PFSK-1 (cell line): ENCODE data around the gene ZNF827.

Experiments
- FOXP2 ChIP-seq: optimal IDR thresholded peaks from 2 replicates; pipeline ENCODE3; 2011; ENCODE audit warnings: borderline replicate concordance, control low read depth, inconsistent platforms; ENCODE audit not compliant: insufficient read depth; ENCODE audit errors: extremely low read length, extremely low read depth
- POLR2AphosphoS5 ChIP-seq: IDR thresholded peaks from 2 replicates; pipeline ENCODE4 v1.6.1; 2012; ENCODE audit warnings: low read depth, mild to moderate bottlenecking, control low read depth, low read length, moderate library complexity
- REST ChIP-seq, 2 experiments: IDR thresholded peaks; 2 replicates each; pipeline versions ENCODE4 v1.6.1 to v1.8.0; 2011 to 2012; ENCODE audit warnings: low read depth in 2 of 2, low read length in 2 of 2, control low read depth in 1 of 2, inconsistent platforms in 1 of 2, mild to moderate bottlenecking in 1 of 2, moderate library complexity in 1 of 2; ENCODE audit not compliant: insufficient read depth in 1 of 2
- SIN3A ChIP-seq: IDR thresholded peaks from 2 replicates; pipeline ENCODE4 v1.6.1; 2012; ENCODE audit warnings: mild to moderate bottlenecking, low read length, moderate library complexity, borderline replicate concordance; ENCODE audit not compliant: insufficient read depth
- TAF1 ChIP-seq: IDR thresholded peaks from 2 replicates; pipeline ENCODE4 v1.6.1; 2012; ENCODE audit warnings: low read length, control low read depth, borderline replicate concordance; ENCODE audit not compliant: insufficient read depth

The ZNF827 gene

DNA sequence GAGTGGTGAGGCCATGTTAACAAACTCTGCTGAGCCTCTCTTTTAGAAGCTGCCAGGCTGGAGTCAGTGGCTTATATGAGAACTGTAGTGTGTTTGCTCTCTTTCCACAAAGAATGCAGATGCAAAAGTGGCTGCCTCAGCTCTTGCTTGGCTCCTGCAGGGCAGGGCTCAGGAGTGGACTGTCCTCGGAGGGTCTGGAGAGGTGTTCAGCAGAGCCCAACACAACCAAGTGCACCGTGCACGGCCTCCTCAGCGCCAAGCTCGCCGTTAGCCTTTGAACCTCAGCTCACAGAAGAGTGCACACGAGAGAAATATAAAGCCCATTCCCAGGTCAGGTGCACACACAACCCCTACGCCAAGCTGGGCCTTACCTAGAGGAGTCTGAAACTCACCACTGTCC lies 175.9 kb downstream of the ZNF827 start:
- no peak for TF ChIP-seq SIN3A
- no peak for TF ChIP-seq TAF1
- no peak for TF ChIP-seq POLR2AphosphoS5
- TF ChIP-seq REST (IDR thresholded peaks at IDR 0.05; ENCODE audit: insufficient read depth in 1 of 2, low read depth in 2 of 2, low read length in 2 of 2), result no peak
- TF ChIP-seq FOXP2, result no peak

DNA sequence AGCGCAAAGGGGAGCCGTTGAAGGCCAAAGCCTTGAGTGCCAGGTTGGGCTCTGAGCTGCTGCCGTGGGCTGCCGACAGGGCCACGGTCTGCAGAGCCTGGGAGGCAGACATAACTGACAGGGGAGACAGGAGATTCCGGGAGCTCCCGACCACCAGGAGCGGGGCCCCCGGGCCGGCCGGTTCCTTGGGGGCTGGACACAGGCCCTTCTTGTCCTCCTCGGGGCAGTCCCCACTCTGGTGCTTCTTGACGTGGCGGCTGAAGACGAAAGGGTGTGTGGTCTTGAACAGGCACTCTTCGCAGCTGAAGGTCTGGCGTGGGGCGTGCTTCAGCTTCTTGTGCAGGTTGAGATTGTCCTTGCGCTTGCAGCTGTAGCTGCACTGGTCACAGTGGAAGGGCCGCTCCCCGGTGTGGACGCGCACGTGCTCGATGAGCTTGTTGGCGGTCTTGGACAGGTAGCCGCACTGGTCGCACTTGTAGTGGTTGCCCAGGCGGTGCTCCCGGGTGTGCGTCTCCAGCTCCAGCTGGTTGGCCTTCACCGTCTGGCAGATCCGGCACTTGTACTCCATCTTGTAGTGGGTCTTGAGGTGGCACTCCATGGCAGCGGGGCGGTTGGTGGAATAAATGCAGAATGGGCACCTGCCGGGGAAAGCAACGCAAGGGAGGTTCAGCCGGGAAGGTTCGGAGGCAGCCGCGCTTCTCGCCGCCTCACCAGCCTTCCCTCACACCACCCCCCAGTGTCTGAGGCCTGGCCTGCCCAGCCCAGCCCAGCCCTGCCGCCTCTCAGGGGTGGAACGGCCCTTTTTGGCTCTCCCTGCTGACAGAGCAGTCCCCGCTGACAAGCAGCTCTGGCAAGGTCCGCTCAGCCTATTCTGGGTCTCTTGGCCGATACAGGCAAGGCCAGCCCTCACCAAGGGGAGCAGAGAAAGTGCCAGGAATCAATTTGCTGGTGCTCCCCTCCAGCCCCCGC lies 177.4 kb downstream of the ZNF827 start:
- TF ChIP-seq REST (IDR thresholded peaks at IDR 0.05; ENCODE audit: insufficient read depth in 1 of 2, low read depth in 2 of 2, low read length in 2 of 2) (no peak), POLR2AphosphoS5 (no peak), FOXP2 (no peak), TAF1 (no peak), SIN3A (no peak)

DNA sequence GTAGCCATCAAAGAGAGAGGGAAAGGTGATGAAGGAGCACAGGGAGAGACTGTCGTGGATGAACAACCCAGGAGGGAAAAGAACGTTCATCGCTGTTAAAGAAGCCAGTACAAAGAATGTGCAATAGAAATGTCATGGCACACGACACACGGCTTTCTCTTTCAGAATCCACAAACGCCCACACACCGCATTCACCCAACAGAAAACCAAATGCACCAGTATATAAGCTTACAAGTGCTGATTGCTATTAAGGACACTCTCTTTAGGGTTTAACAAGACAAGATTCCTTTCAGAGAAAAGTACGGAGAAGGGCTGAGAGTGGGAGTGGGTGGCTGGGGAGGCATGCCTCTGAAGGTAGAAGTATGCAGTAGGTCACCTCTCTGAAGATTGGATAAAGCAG lies 178.4 kb downstream of the ZNF827 start:
- no peak for TF ChIP-seq POLR2AphosphoS5
- no peak for TF ChIP-seq SIN3A
- TF ChIP-seq REST (IDR thresholded peaks at IDR 0.05; ENCODE audit: insufficient read depth in 1 of 2, low read depth in 2 of 2, low read length in 2 of 2), result no peak
- TF ChIP-seq TAF1, result no peak
- no peak for TF ChIP-seq FOXP2

- TF ChIP-seq FOXP2, result no peak
- no peak for TF ChIP-seq REST (IDR thresholded peaks at IDR 0.05; ENCODE audit: insufficient read depth in 1 of 2, low read depth in 2 of 2, low read length in 2 of 2)
- TF ChIP-seq POLR2AphosphoS5, result no peak
- no peak for TF ChIP-seq SIN3A
- TF ChIP-seq TAF1, result no peak
Measured at GRCh38 chr4:145757188-145757587, 181.4 kb downstream of the ZNF827 start.
